ENCODE results near the gene ITIH4. TPM values are rescaled to one million over a fixed set of nuclear protein-coding genes. Genes with fewer than 3 reads are reported as not detected.

Gene ITIH4
- total RNA-seq, 1 experiment from 2014 or later: 4.1 TPM

DNA sequence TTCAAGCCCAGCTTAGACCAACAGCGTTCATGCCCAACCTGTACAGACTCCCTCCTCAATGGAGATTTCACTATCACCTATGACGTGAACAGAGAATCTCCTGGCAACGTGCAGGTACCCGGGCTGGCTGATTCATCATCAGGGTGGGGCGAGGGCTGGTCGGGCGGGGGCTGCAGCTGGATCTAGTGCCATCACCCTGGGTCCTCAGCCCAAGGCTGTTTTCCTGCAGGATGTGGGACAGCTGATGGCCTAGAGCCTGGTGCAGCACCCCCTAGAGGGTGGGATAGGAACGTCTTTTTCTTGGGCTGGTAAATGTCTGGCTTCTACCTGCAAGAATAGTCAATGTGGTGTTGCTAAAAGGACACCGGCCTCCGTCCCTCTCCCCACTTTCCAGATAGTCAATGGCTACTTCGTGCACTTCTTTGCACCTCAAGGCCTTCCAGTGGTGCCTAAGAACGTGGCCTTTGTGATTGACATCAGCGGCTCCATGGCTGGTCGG, 31.4 kb downstream of the ITIH4 start:
- Mint-ChIP-seq H3K27me3 (ENCODE audit: insufficient read depth, unreplicated experiment) (no peaks in the 10 kb centered on the region), H3K4me3 (ENCODE audit: unreplicated experiment) (no peak overlapping the region), H3K27ac (ENCODE audit: unreplicated experiment) (no peak overlapping the region), H3K9me3 (ENCODE audit: unreplicated experiment) (no peaks in the 10 kb centered on the region), H3K36me3 (ENCODE audit: insufficient read depth, unreplicated experiment) (no peaks in the 10 kb centered on the region), H3K4me1 (ENCODE audit: low read depth, unreplicated experiment) (peaks cover 8% of the 10 kb centered on the region)
- Histone ChIP-seq H3K4me1 (no peaks in the 10 kb centered on the region), H3K4me3 (ENCODE audit: low read depth, low read length) (no peak overlapping the region), H3K9me3 (no peaks in the 10 kb centered on the region), H3K27me3 (replicated peaks; ENCODE audit: control insufficient read depth, insufficient read depth, low read length) (no peaks in the 10 kb centered on the region), H3K36me3 (ENCODE audit: control insufficient read depth, insufficient read depth, low read length) (no peaks in the 10 kb centered on the region)
- TF ChIP-seq, protein P1, sequence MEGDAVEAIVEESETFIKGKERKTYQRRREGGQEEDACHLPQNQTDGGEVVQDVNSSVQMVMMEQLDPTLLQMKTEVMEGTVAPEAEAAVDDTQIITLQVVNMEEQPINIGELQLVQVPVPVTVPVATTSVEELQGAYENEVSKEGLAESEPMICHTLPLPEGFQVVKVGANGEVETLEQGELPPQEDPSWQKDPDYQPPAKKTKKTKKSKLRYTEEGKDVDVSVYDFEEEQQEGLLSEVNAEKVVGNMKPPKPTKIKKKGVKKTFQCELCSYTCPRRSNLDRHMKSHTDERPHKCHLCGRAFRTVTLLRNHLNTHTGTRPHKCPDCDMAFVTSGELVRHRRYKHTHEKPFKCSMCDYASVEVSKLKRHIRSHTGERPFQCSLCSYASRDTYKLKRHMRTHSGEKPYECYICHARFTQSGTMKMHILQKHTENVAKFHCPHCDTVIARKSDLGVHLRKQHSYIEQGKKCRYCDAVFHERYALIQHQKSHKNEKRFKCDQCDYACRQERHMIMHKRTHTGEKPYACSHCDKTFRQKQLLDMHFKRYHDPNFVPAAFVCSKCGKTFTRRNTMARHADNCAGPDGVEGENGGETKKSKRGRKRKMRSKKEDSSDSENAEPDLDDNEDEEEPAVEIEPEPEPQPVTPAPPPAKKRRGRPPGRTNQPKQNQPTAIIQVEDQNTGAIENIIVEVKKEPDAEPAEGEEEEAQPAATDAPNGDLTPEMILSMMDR (IDR thresholded peaks at IDR 0.05; ENCODE audit: insufficient read depth in 1 of 2, low read depth in 1 of 2, low read length in 1 of 2, severe bottlenecking in 1 of 2, unreplicated experiment in 1 of 2): peak; percentile 5 to 39
- intact Hi-C loops (cut with micrococcal nuclease; ENCODE audit: unreplicated experiment): no loop called here
- no TSS peak for BruUV-seq (replicated peaks)
- ChIA-PET CTCF (interaction anchor here (0.8 to 1.3 kb wide), 3 partner anchors 15 to 22 kb away, joined by 3 to 5 read pairs (median 3); no protein-coding TSS in a partner anchor), POLR2A (no interaction called here)
- peak in 1 of 2 experiments; percentile 21 for DNase-seq

DNA sequence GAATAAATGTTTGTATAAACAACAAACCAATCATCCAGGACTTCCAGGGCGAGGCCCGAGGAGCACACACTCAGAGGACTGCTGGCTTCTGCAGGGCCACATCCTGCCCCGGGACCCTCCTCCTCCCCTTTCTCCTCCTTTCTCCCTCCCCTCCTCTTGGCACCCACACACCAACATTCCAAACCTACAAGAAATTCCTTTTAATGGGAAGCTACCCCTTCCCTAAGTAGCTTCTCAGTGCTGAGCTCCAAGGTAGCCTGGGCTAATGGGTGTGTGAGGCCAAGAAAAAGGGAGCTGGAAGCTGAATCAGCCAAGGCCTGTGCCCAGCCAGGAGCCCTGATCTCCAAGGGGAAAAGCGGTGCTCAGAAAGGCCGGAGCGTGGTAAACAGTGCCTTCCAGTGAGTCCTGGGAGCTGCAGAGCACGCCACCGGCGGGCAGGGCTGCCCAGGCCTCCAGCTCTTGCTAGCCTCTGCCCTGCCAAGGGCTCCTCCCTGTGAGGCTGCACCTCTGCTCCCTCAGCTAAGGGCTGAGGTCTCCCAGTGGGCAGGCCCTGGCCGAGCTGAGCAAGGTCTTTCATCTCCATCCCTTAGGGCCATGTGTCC, 32.0 kb downstream of the ITIH4 start:
- Mint-ChIP-seq H3K4me1 (ENCODE audit: low read depth, unreplicated experiment) (peaks cover 8% of the 10 kb centered on the region), H3K36me3 (ENCODE audit: insufficient read depth, unreplicated experiment) (no peaks in the 10 kb centered on the region), H3K9me3 (ENCODE audit: unreplicated experiment) (no peaks in the 10 kb centered on the region), H3K27me3 (ENCODE audit: insufficient read depth, unreplicated experiment) (no peaks in the 10 kb centered on the region), H3K4me3 (ENCODE audit: unreplicated experiment) (no peak overlapping the region), H3K27ac (ENCODE audit: unreplicated experiment) (no peak overlapping the region)
- TF ChIP-seq, protein P1 (IDR thresholded peaks at IDR 0.05; ENCODE audit: insufficient read depth in 1 of 2, low read depth in 1 of 2, low read length in 1 of 2, severe bottlenecking in 1 of 2, unreplicated experiment in 1 of 2): no peak
- Histone ChIP-seq H3K4me3 (ENCODE audit: low read depth, low read length) (no peak overlapping the region), H3K36me3 (ENCODE audit: control insufficient read depth, insufficient read depth, low read length) (no peaks in the 10 kb centered on the region), H3K4me1 (no peaks in the 10 kb centered on the region), H3K27me3 (replicated peaks; ENCODE audit: control insufficient read depth, insufficient read depth, low read length) (no peaks in the 10 kb centered on the region), H3K9me3 (no peaks in the 10 kb centered on the region)
- POLR2A ChIA-PET: no interaction called here
- no peak for DNase-seq
- BruUV-seq (replicated peaks): no TSS peak
- intact Hi-C loops (cut with micrococcal nuclease; ENCODE audit: unreplicated experiment): no loop called here
- CTCF ChIA-PET: interaction anchor here (0.8 to 0.9 kb wide), 2 partner anchors 15 to 18 kb away, joined by 3 to 5 read pairs; no protein-coding TSS in a partner anchor

DNA sequence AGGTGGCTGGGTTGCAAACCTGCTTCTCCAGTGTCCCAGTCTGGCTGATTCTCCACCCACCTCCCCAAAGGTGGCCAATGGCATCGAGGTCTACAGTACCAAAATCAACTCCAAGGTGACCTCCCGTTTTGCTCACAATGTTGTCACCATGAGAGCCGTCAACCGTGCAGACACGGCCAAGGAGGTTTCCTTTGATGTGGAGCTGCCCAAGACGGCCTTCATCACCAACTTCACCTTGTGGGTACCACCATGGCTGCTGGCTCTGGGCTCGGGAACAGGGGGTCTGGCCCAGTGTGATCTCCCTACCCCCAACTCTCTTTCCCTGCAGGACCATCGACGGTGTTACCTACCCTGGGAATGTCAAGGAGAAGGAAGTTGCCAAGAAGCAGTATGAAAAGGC, 34.1 kb downstream of the ITIH4 start:
- no peaks in the 10 kb centered on the region for H3K36me3 ChIP-seq (ENCODE audit: control insufficient read depth, insufficient read depth, low read length)
- TF ChIP-seq, protein P1 (IDR thresholded peaks at IDR 0.05; ENCODE audit: insufficient read depth in 1 of 2, low read depth in 1 of 2, low read length in 1 of 2, severe bottlenecking in 1 of 2, unreplicated experiment in 1 of 2): no peak
- no peak for DNase-seq
- no peaks in the 10 kb centered on the region for H3K9me3 ChIP-seq
- ChIA-PET POLR2A (no interaction called here), CTCF (no interaction called here)
- Mint-ChIP-seq H3K4me3 (ENCODE audit: unreplicated experiment) (no peak overlapping the region), H3K36me3 (ENCODE audit: insufficient read depth, unreplicated experiment) (no peaks in the 10 kb centered on the region), H3K27ac (ENCODE audit: unreplicated experiment) (no peak overlapping the region), H3K27me3 (ENCODE audit: insufficient read depth, unreplicated experiment) (no peaks in the 10 kb centered on the region), H3K4me1 (ENCODE audit: low read depth, unreplicated experiment) (peaks cover under 1% of the 10 kb centered on the region), H3K9me3 (ENCODE audit: unreplicated experiment) (no peaks in the 10 kb centered on the region)
- no peaks in the 10 kb centered on the region for H3K4me1 ChIP-seq
- no peak overlapping the region for H3K4me3 ChIP-seq (ENCODE audit: low read depth, low read length)
- BruUV-seq (replicated peaks): no TSS peak
- no peaks in the 10 kb centered on the region for H3K27me3 ChIP-seq (replicated peaks; ENCODE audit: control insufficient read depth, insufficient read depth, low read length)
- intact Hi-C loops (cut with micrococcal nuclease; ENCODE audit: unreplicated experiment): no loop called here
